Subcutaneous abdominal adipose tissue (tissue), 5 donors: Measurements from ENCODE around the gene OLFM1.

Experiments
- H3K27ac ChIP-seq: one replicate; pipeline ENCODE4 v1.7.0; 2013; ENCODE audit warnings: low read depth, mild to moderate bottlenecking, inconsistent platforms, low read length, moderate library complexity
- H3K27me3 ChIP-seq, 5 donors: one replicate each; pipeline ENCODE4 v1.7.0; 2013; ENCODE audit warnings: low read length in 5 of 5, inconsistent platforms in 1 of 5; ENCODE audit not compliant: control insufficient read depth in 5 of 5, insufficient read depth in 4 of 5
- H3K36me3 ChIP-seq, 5 donors: one replicate each; pipeline ENCODE4 v1.7.0; 2013; ENCODE audit warnings: low read length in 5 of 5; ENCODE audit not compliant: control insufficient read depth in 5 of 5, insufficient read depth in 5 of 5
- H3K4me1 ChIP-seq, 5 donors: one replicate each; pipeline ENCODE4 v1.7.0; 2013; ENCODE audit warnings: low read length in 5 of 5, mild to moderate bottlenecking in 3 of 5, moderate library complexity in 1 of 5; ENCODE audit not compliant: control insufficient read depth in 5 of 5, insufficient read depth in 5 of 5
- H3K4me3 ChIP-seq, 5 donors: one replicate each; pipeline ENCODE4 v1.7.0; 2013; ENCODE audit warnings: low read length in 5 of 5, low read depth in 1 of 5
- H3K9ac ChIP-seq, 5 donors: one replicate each; pipeline ENCODE4 v1.7.0; 2013; ENCODE audit warnings: low read length in 5 of 5, mild to moderate bottlenecking in 4 of 5, moderate library complexity in 3 of 5
- H3K9me3 ChIP-seq, 5 donors: one replicate each; pipeline ENCODE4 v1.7.0; 2013; ENCODE audit warnings: low read length in 5 of 5; ENCODE audit not compliant: control insufficient read depth in 5 of 5
- donor health status: healthy.
- donor health status: healthy.
- donor health status: healthy.
- donor health status: healthy.
- donor health status: healthy.

Gene OLFM1

GRCh38 chr9:135046739-135047350 is 40.6 kb upstream of the OLFM1 start:
- H3K27ac ChIP-seq = no peak overlapping the region
- H3K9ac ChIP-seq = no peak overlapping the region
- peaks cover 0 to 4% (median 0%) of the 10 kb centered on the region in 5 donors for H3K4me1 ChIP-seq
- H3K27me3 ChIP-seq = peaks cover 11 to 25% (median 15%) of the 10 kb centered on the region in 5 donors
- H3K9me3 ChIP-seq = no peaks in the 10 kb centered on the region
- no peaks in the 10 kb centered on the region for H3K36me3 ChIP-seq
- H3K4me3 ChIP-seq = no peak overlapping the region

GRCh38 chr9:135047521-135047920 is 39.9 kb upstream of the OLFM1 start:
- Histone ChIP-seq H3K4me1 (peaks cover 0 to 4% (median 0%) of the 10 kb centered on the region in 5 donors), H3K27ac (no peak overlapping the region), H3K4me3 (no peak overlapping the region), H3K36me3 (no peaks in the 10 kb centered on the region), H3K9ac (no peak overlapping the region), H3K27me3 (peaks cover 11 to 25% (median 15%) of the 10 kb centered on the region in 5 donors), H3K9me3 (no peaks in the 10 kb centered on the region)

GRCh38 chr9:135048046-135048757 is 39.3 kb upstream of the OLFM1 start:
- H3K4me1 ChIP-seq = peaks cover 0 to 4% (median 0%) of the 10 kb centered on the region in 5 donors
- no peaks in the 10 kb centered on the region for H3K9me3 ChIP-seq
- no peaks in the 10 kb centered on the region for H3K36me3 ChIP-seq
- H3K27ac ChIP-seq = no peak overlapping the region
- no peak overlapping the region for H3K4me3 ChIP-seq
- H3K27me3 ChIP-seq = peaks cover 11 to 25% (median 15%) of the 10 kb centered on the region in 5 donors
- H3K9ac ChIP-seq = no peak overlapping the region

- Histone ChIP-seq H3K4me1 (peaks cover 0 to 4% (median 0%) of the 10 kb centered on the region in 5 donors), H3K9me3 (no peaks in the 10 kb centered on the region), H3K27ac (no peak overlapping the region), H3K27me3 (peaks cover 11 to 29% (median 15%) of the 10 kb centered on the region in 5 donors), H3K36me3 (no peaks in the 10 kb centered on the region), H3K9ac (no peak overlapping the region), H3K4me3 (no peak overlapping the region)
Measured at GRCh38 chr9:135048758-135049444, 38.6 kb upstream of the OLFM1 start.

- Histone ChIP-seq H3K27me3 (peaks cover 11 to 29% (median 15%) of the 10 kb centered on the region in 5 donors), H3K36me3 (no peaks in the 10 kb centered on the region), H3K9me3 (no peaks in the 10 kb centered on the region), H3K9ac (no peak overlapping the region), H3K27ac (no peak overlapping the region), H3K4me3 (no peak overlapping the region), H3K4me1 (peaks cover 0 to 2% (median 0%) of the 10 kb centered on the region in 5 donors)
Measured at GRCh38 chr9:135049460-135049859, 38.0 kb upstream of the OLFM1 start.

DNA sequence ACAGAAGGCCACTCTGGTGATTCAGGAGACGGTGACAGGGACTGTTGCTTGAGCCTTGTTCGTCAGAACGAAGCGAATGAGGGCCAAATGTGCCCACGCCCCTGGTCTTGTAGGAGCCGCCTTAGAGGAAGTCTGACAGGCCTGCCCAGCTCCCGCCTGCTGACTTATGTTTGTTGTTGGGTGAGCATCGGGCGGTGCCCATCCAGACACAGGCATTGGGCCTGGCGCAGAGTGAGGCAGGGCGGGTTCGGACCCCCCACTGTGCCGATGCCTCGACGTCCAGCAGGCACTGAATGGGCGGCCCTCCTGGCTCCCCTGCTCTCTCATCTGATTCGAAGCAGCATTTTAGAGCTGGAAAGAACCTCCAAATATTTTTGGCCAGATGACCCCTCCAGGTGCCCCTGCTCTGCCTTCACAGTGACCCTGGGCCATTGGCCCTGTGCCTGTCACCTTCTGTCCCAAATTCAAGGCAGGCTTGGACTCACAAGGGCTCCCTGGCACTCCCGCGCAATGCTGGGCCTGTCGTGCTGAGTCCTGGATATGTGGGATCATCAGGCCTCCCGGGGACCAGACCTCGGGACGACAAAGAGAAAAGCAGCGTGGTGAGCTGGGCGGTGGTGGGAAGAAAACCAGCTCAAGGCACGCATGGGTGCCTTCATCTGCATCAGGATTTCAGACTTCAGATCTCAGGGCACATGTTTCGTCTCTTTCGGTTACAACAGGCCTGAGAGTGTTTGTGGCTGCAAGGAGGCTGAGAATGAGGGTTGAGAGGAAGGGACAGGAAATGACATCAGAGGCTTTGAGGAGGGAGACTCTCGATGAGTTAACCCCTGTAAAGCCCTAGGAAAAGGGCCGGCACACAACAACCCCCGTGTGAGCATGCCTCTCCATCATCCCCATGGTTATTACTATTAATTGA is 37.1 kb upstream of the OLFM1 start:
- Histone ChIP-seq H3K27me3 (peaks cover 11 to 27% (median 15%) of the 10 kb centered on the region in 5 donors), H3K4me3 (no peak overlapping the region)

GRCh38 chr9:135051316-135052038 is 36.0 kb upstream of the OLFM1 start:
- Histone ChIP-seq H3K4me1 (no peaks in the 10 kb centered on the region), H3K9ac (no peak overlapping the region), H3K9me3 (no peaks in the 10 kb centered on the region), H3K36me3 (no peaks in the 10 kb centered on the region), H3K27ac (no peak overlapping the region), H3K27me3 (peaks cover 9 to 23% (median 14%) of the 10 kb centered on the region in 5 donors), H3K4me3 (no peak overlapping the region)

More for the DNA sequence above, 37.1 kb upstream of the OLFM1 start:
- Histone ChIP-seq H3K9ac (no peak overlapping the region), H3K36me3 (no peaks in the 10 kb centered on the region), H3K4me1 (no peaks in the 10 kb centered on the region), H3K27ac (no peak overlapping the region), H3K9me3 (no peaks in the 10 kb centered on the region)

GRCh38 chr9:135053133-135053532 is 34.3 kb upstream of the OLFM1 start:
- Histone ChIP-seq H3K4me1 (no peaks in the 10 kb centered on the region), H3K36me3 (no peaks in the 10 kb centered on the region), H3K27ac (no peak overlapping the region), H3K9me3 (no peaks in the 10 kb centered on the region), H3K4me3 (no peak overlapping the region), H3K27me3 (peaks cover 9 to 19% (median 11%) of the 10 kb centered on the region in 5 donors), H3K9ac (no peak overlapping the region)

DNA sequence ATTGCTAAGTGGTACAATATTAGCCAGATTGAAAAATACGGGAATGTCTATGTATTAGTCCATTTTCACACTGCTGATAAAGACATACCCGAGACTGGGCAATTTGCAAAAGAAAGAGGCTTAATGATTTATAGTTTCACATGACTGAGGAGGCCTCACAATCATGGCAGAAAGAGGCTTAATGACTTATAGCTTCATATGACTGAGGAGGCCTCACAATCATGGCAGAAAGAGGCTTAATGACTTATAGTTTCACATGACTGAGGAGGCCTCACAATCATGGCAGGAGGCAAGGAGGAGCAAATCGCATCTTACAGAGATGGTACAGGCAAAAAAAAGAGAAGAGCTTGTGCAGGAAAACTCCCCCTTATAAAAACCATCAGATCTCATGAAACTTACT is 32.3 kb upstream of the OLFM1 start:
- Histone ChIP-seq H3K4me1 (no peaks in the 10 kb centered on the region), H3K36me3 (no peaks in the 10 kb centered on the region), H3K27me3 (peaks cover 0 to 10% (median 2%) of the 10 kb centered on the region in 5 donors)

More for the DNA sequence above, 32.3 kb upstream of the OLFM1 start:
- Histone ChIP-seq H3K9ac (no peak overlapping the region), H3K27ac (no peak overlapping the region), H3K9me3 (no peaks in the 10 kb centered on the region), H3K4me3 (no peak overlapping the region)
